ENCODE measurements around the gene GMCL2.
"Not testable (repeated sequence)": the region's sequence is repeated elsewhere in the genome, so short reads cannot be mapped to it uniquely, and the experiment has no call there.

Gene GMCL2

GRCh38 chr5:178201927-178202235 is 14.7 kb upstream of the GMCL2 start:
- no peak overlapping the region for H3K27ac ChIP-seq (ENCODE audit: low read length)

GRCh38 chr5:178201221-178201926 is 14.2 kb upstream of the GMCL2 start:
- H2AFZ ChIP-seq (ENCODE audit: low read depth, low read length) = no peak overlapping the region
- H3K4me2 ChIP-seq (ENCODE audit: insufficient read depth, low read length) = no peak overlapping the region
- H4K20me1 ChIP-seq (ENCODE audit: insufficient read depth, low read length) = peaks cover 13% of the 10 kb centered on the region
- peaks cover 12% of the 10 kb centered on the region for H3K36me3 ChIP-seq (ENCODE audit: insufficient read depth, low read length)
- H3K4me1 ChIP-seq (ENCODE audit: insufficient read depth, low read length) = peaks cover 16% of the 10 kb centered on the region
- DNase-seq = no peak
- H3K4me3 ChIP-seq (ENCODE audit: low read depth in 1 of 2, low read length in 2 of 2) = no peak overlapping the region
- no peak for TF ChIP-seq EZH2 (IDR thresholded peaks at IDR 0.05; ENCODE audit: borderline replicate concordance, low read depth, low read length, severe bottlenecking)
- no peaks in the 10 kb centered on the region for H3K27me3 ChIP-seq (ENCODE audit: insufficient read depth, low read length, poor library complexity)
- H3K27ac ChIP-seq (ENCODE audit: low read length) = no peak overlapping the region
- H3K9ac ChIP-seq (ENCODE audit: low read depth, low read length) = no peak overlapping the region
- no peaks in the 10 kb centered on the region for H3K9me3 ChIP-seq (ENCODE audit: insufficient read depth, low read length, severe bottlenecking)
- no peak for ATAC-seq (ENCODE audit: insufficient read depth, low read depth)
- peaks cover 27% of the 10 kb centered on the region for H3K79me2 ChIP-seq (ENCODE audit: insufficient read depth, low read length)

More at GRCh38 chr5:178201927-178202235, 14.7 kb upstream of the GMCL2 start:
- H3K9me3 ChIP-seq (ENCODE audit: insufficient read depth, low read length, severe bottlenecking) = no peaks in the 10 kb centered on the region
- peaks cover 21% of the 10 kb centered on the region for H3K4me1 ChIP-seq (ENCODE audit: insufficient read depth, low read length)
- DNase-seq = no peak
- peaks cover 17% of the 10 kb centered on the region for H3K36me3 ChIP-seq (ENCODE audit: insufficient read depth, low read length)
- no peak overlapping the region for H3K4me2 ChIP-seq (ENCODE audit: insufficient read depth, low read length)
- H3K79me2 ChIP-seq (ENCODE audit: insufficient read depth, low read length) = peaks cover 32% of the 10 kb centered on the region
- no peaks in the 10 kb centered on the region for H3K27me3 ChIP-seq (ENCODE audit: insufficient read depth, low read length, poor library complexity)
- no peak overlapping the region for H3K4me3 ChIP-seq (ENCODE audit: low read depth in 1 of 2, low read length in 2 of 2)
- TF ChIP-seq CTCF (IDR thresholded peaks at IDR 0.05; ENCODE audit: borderline replicate concordance, extremely low read depth, low read length, poor library complexity, severe bottlenecking) (no peak), EZH2 (IDR thresholded peaks at IDR 0.05; ENCODE audit: borderline replicate concordance, low read depth, low read length, severe bottlenecking) (no peak)
- H2AFZ ChIP-seq (ENCODE audit: low read depth, low read length) = no peak overlapping the region
- H4K20me1 ChIP-seq (ENCODE audit: insufficient read depth, low read length) = peaks cover 18% of the 10 kb centered on the region
- H3K9ac ChIP-seq (ENCODE audit: low read depth, low read length) = no peak overlapping the region
- no peak for ATAC-seq (ENCODE audit: insufficient read depth, low read depth)

- TF ChIP-seq EZH2 (IDR thresholded peaks at IDR 0.05; ENCODE audit: borderline replicate concordance, low read depth, low read length, severe bottlenecking) (no peak), CTCF (IDR thresholded peaks at IDR 0.05; ENCODE audit: borderline replicate concordance, extremely low read depth, low read length, poor library complexity, severe bottlenecking) (no peak)
- no peaks in the 10 kb centered on the region for H3K9me3 ChIP-seq (ENCODE audit: insufficient read depth, low read length, severe bottlenecking)
- H2AFZ ChIP-seq (ENCODE audit: low read depth, low read length) = no peak overlapping the region
- no peaks in the 10 kb centered on the region; the same call in 1 of the 2 replicates for H3K36me3 ChIP-seq (ENCODE audit: insufficient read depth, low read length)
- peaks cover 11% of the 10 kb centered on the region for H3K79me2 ChIP-seq (ENCODE audit: insufficient read depth, low read length)
- peaks cover 8% of the 10 kb centered on the region; the same call in 1 of the 2 replicates for H3K4me1 ChIP-seq (ENCODE audit: insufficient read depth, low read length)
- ATAC-seq (ENCODE audit: insufficient read depth, low read depth) (no peak), DNase-seq (no peak)
- H3K27me3 ChIP-seq (ENCODE audit: insufficient read depth, low read length, poor library complexity) = peaks cover 4% of the 10 kb centered on the region
- no peak overlapping the region for H3K4me2 ChIP-seq (ENCODE audit: insufficient read depth, low read length)
- no peak overlapping the region for H3K27ac ChIP-seq (ENCODE audit: low read length)
- H3K9ac ChIP-seq (ENCODE audit: low read depth, low read length) = no peak overlapping the region
- H4K20me1 ChIP-seq (ENCODE audit: insufficient read depth, low read length) = no peaks in the 10 kb centered on the region; the same call in 1 of the 2 replicates
- no peak overlapping the region for H3K4me3 ChIP-seq (ENCODE audit: low read depth in 1 of 2, low read length in 2 of 2)
Measured at GRCh38 chr5:178199581-178200434, 12.6 kb upstream of the GMCL2 start.

- DNase-seq (no peak), ATAC-seq (ENCODE audit: insufficient read depth, low read depth) (no peak)
- H3K79me2 ChIP-seq (ENCODE audit: insufficient read depth, low read length) = peaks cover under 1% of the 10 kb centered on the region
- no peak for TF ChIP-seq CTCF (IDR thresholded peaks at IDR 0.05; ENCODE audit: borderline replicate concordance, extremely low read depth, low read length, poor library complexity, severe bottlenecking)
- no peak overlapping the region for H3K27ac ChIP-seq (ENCODE audit: low read length)
- H3K36me3 ChIP-seq (ENCODE audit: insufficient read depth, low read length) = no peaks in the 10 kb centered on the region
- no peaks in the 10 kb centered on the region for H3K9me3 ChIP-seq (ENCODE audit: insufficient read depth, low read length, severe bottlenecking)
- H3K4me1 ChIP-seq (ENCODE audit: insufficient read depth, low read length) = peaks cover 19% of the 10 kb centered on the region
- H2AFZ ChIP-seq (ENCODE audit: low read depth, low read length) = no peak overlapping the region
- H3K4me2 ChIP-seq (ENCODE audit: insufficient read depth, low read length) = no peak overlapping the region
- no peak overlapping the region for H3K9ac ChIP-seq (ENCODE audit: low read depth, low read length)
- H4K20me1 ChIP-seq (ENCODE audit: insufficient read depth, low read length) = no peaks in the 10 kb centered on the region; the same call in 1 of the 2 replicates
- peaks cover 8% of the 10 kb centered on the region for H3K27me3 ChIP-seq (ENCODE audit: insufficient read depth, low read length, poor library complexity)
- no peak overlapping the region for H3K4me3 ChIP-seq (ENCODE audit: low read depth in 1 of 2, low read length in 2 of 2)
Measured at GRCh38 chr5:178198706-178199105, 11.5 kb upstream of the GMCL2 start.

- not testable (repeated sequence) for H3K9ac ChIP-seq (ENCODE audit: low read depth, low read length); H3K4me2 ChIP-seq (ENCODE audit: insufficient read depth, low read length); H3K79me2 ChIP-seq (ENCODE audit: insufficient read depth, low read length); DNase-seq; H3K9me3 ChIP-seq (ENCODE audit: insufficient read depth, low read length, severe bottlenecking); H4K20me1 ChIP-seq (ENCODE audit: insufficient read depth, low read length); H3K27me3 ChIP-seq (ENCODE audit: insufficient read depth, low read length, poor library complexity); H3K27ac ChIP-seq (ENCODE audit: low read length); ATAC-seq (ENCODE audit: insufficient read depth, low read depth); H2AFZ ChIP-seq (ENCODE audit: low read depth, low read length); H3K36me3 ChIP-seq (ENCODE audit: insufficient read depth, low read length); H3K4me3 ChIP-seq (ENCODE audit: low read depth in 1 of 2, low read length in 2 of 2)
- peaks cover 24% of the 10 kb centered on the region for H3K4me1 ChIP-seq (ENCODE audit: insufficient read depth, low read length)
Measured at GRCh38 chr5:178198151-178198550, 11.0 kb upstream of the GMCL2 start.
